ENCODE data around the gene CR1.

CR1 gene

GRCh38 chr1:207495801-207496792, at the start of gene CR1:
Gene CR1 (plus strand): TSS chr1:207496157. CDS start chr1:207496268, 111 bp downstream.
- Histone ChIP-seq H3K4me3 (ENCODE audit: low read depth, low read length) (peak within 1 kb of the TSS; percentile 43), H3K27me3 (ENCODE audit: insufficient read depth, low read length) (peaks cover 88% of the 10 kb centered on the region), H3K4me1 (ENCODE audit: control insufficient read depth, insufficient read depth, low read length, unreplicated experiment) (no peaks in the 10 kb centered on the region), H3K36me3 (ENCODE audit: insufficient read depth, low read length) (no peaks in the 10 kb centered on the region), H3K27ac (ENCODE audit: low read depth, low read length) (no peak within 1 kb of the TSS), H3K79me2 (ENCODE audit: control insufficient read depth, insufficient read depth, low read length, unreplicated experiment) (no peaks in the 10 kb centered on the region), H2AFZ (ENCODE audit: low read length, unreplicated experiment) (no peak within 1 kb of the TSS)

- Histone ChIP-seq H3K36me3 (ENCODE audit: insufficient read depth, low read length) (no peaks in the 10 kb centered on the region), H2AFZ (ENCODE audit: low read length, unreplicated experiment) (no peak overlapping the region), H3K79me2 (ENCODE audit: control insufficient read depth, insufficient read depth, low read length, unreplicated experiment) (no peaks in the 10 kb centered on the region), H3K4me1 (ENCODE audit: control insufficient read depth, insufficient read depth, low read length, unreplicated experiment) (no peaks in the 10 kb centered on the region), H3K27ac (ENCODE audit: low read depth, low read length) (no peak overlapping the region), H3K4me3 (ENCODE audit: low read depth, low read length) (no peak overlapping the region), H3K27me3 (ENCODE audit: insufficient read depth, low read length) (peaks cover 87% of the 10 kb centered on the region)
Observed at GRCh38 chr1:207453710-207454045, 42.3 kb upstream of the CR1 start.

GRCh38 chr1:207454046-207454964, 41.7 kb upstream of the CR1 start, which contains the start of gene CR2:
Gene CR2 (plus strand): TSS chr1:207454328. CDS start chr1:207454419, 91 bp downstream.
- Histone ChIP-seq H3K36me3 (ENCODE audit: insufficient read depth, low read length) (no peaks in the 10 kb centered on the region), H2AFZ (ENCODE audit: low read length, unreplicated experiment) (no peak within 1 kb of the TSS), H3K27ac (ENCODE audit: low read depth, low read length) (no peak within 1 kb of the TSS), H3K4me1 (ENCODE audit: control insufficient read depth, insufficient read depth, low read length, unreplicated experiment) (no peaks in the 10 kb centered on the region), H3K27me3 (ENCODE audit: insufficient read depth, low read length) (peaks cover 90% of the 10 kb centered on the region), H3K4me3 (ENCODE audit: low read depth, low read length) (peak within 1 kb of the TSS; percentile 34), H3K79me2 (ENCODE audit: control insufficient read depth, insufficient read depth, low read length, unreplicated experiment) (no peaks in the 10 kb centered on the region)

- H3K27me3 ChIP-seq (ENCODE audit: insufficient read depth, low read length), result peaks cover 88% of the 10 kb centered on the region
- no peaks in the 10 kb centered on the region for H3K79me2 ChIP-seq (ENCODE audit: control insufficient read depth, insufficient read depth, low read length, unreplicated experiment)
- no peaks in the 10 kb centered on the region for H3K4me1 ChIP-seq (ENCODE audit: control insufficient read depth, insufficient read depth, low read length, unreplicated experiment)
- no peak overlapping the region for H3K4me3 ChIP-seq (ENCODE audit: low read depth, low read length)
- no peak overlapping the region for H3K27ac ChIP-seq (ENCODE audit: low read depth, low read length)
- no peak overlapping the region for H2AFZ ChIP-seq (ENCODE audit: low read length, unreplicated experiment)
- H3K36me3 ChIP-seq (ENCODE audit: insufficient read depth, low read length), result no peaks in the 10 kb centered on the region
Observed at GRCh38 chr1:207455183-207455754, 40.7 kb upstream of the CR1 start.

- Histone ChIP-seq H3K4me1 (ENCODE audit: control insufficient read depth, insufficient read depth, low read length, unreplicated experiment) (no peaks in the 10 kb centered on the region), H2AFZ (ENCODE audit: low read length, unreplicated experiment) (no peak overlapping the region), H3K36me3 (ENCODE audit: insufficient read depth, low read length) (no peaks in the 10 kb centered on the region), H3K27me3 (ENCODE audit: insufficient read depth, low read length) (peaks cover 74% of the 10 kb centered on the region), H3K27ac (ENCODE audit: low read depth, low read length) (no peak overlapping the region), H3K79me2 (ENCODE audit: control insufficient read depth, insufficient read depth, low read length, unreplicated experiment) (no peaks in the 10 kb centered on the region), H3K4me3 (ENCODE audit: low read depth, low read length) (no peak overlapping the region)
Observed at GRCh38 chr1:207458414-207458813, 37.5 kb upstream of the CR1 start.

- H2AFZ ChIP-seq (ENCODE audit: low read length, unreplicated experiment), result no peak overlapping the region
- no peak overlapping the region for H3K27ac ChIP-seq (ENCODE audit: low read depth, low read length)
- H3K4me3 ChIP-seq (ENCODE audit: low read depth, low read length), result no peak overlapping the region
- H3K79me2 ChIP-seq (ENCODE audit: control insufficient read depth, insufficient read depth, low read length, unreplicated experiment), result no peaks in the 10 kb centered on the region
- no peaks in the 10 kb centered on the region for H3K4me1 ChIP-seq (ENCODE audit: control insufficient read depth, insufficient read depth, low read length, unreplicated experiment)
- peaks cover 68% of the 10 kb centered on the region for H3K27me3 ChIP-seq (ENCODE audit: insufficient read depth, low read length)
- H3K36me3 ChIP-seq (ENCODE audit: insufficient read depth, low read length), result no peaks in the 10 kb centered on the region
Observed at GRCh38 chr1:207459008-207459407, 36.9 kb upstream of the CR1 start.

GRCh38 chr1:207461649-207462048, 34.3 kb upstream of the CR1 start:
- no peaks in the 10 kb centered on the region for H3K79me2 ChIP-seq (ENCODE audit: control insufficient read depth, insufficient read depth, low read length, unreplicated experiment)
- H3K36me3 ChIP-seq (ENCODE audit: insufficient read depth, low read length), result no peaks in the 10 kb centered on the region
- no peak overlapping the region for H2AFZ ChIP-seq (ENCODE audit: low read length, unreplicated experiment)
- H3K4me3 ChIP-seq (ENCODE audit: low read depth, low read length), result no peak overlapping the region
- H3K27ac ChIP-seq (ENCODE audit: low read depth, low read length), result no peak overlapping the region
- H3K27me3 ChIP-seq (ENCODE audit: insufficient read depth, low read length), result peaks cover 53% of the 10 kb centered on the region
- H3K4me1 ChIP-seq (ENCODE audit: control insufficient read depth, insufficient read depth, low read length, unreplicated experiment), result no peaks in the 10 kb centered on the region

GRCh38 chr1:207462535-207462934, 33.4 kb upstream of the CR1 start:
- Histone ChIP-seq H3K27me3 (ENCODE audit: insufficient read depth, low read length) (peaks cover 53% of the 10 kb centered on the region), H3K36me3 (ENCODE audit: insufficient read depth, low read length) (no peaks in the 10 kb centered on the region), H3K4me1 (ENCODE audit: control insufficient read depth, insufficient read depth, low read length, unreplicated experiment) (no peaks in the 10 kb centered on the region), H3K4me3 (ENCODE audit: low read depth, low read length) (no peak overlapping the region), H3K27ac (ENCODE audit: low read depth, low read length) (no peak overlapping the region), H3K79me2 (ENCODE audit: control insufficient read depth, insufficient read depth, low read length, unreplicated experiment) (no peaks in the 10 kb centered on the region), H2AFZ (ENCODE audit: low read length, unreplicated experiment) (no peak overlapping the region)

GRCh38 chr1:207463021-207463420, 32.9 kb upstream of the CR1 start:
- Histone ChIP-seq H3K4me3 (ENCODE audit: low read depth, low read length) (no peak overlapping the region), H3K27ac (ENCODE audit: low read depth, low read length) (no peak overlapping the region), H3K79me2 (ENCODE audit: control insufficient read depth, insufficient read depth, low read length, unreplicated experiment) (no peaks in the 10 kb centered on the region), H3K27me3 (ENCODE audit: insufficient read depth, low read length) (peaks cover 57% of the 10 kb centered on the region), H3K4me1 (ENCODE audit: control insufficient read depth, insufficient read depth, low read length, unreplicated experiment) (no peaks in the 10 kb centered on the region), H2AFZ (ENCODE audit: low read length, unreplicated experiment) (no peak overlapping the region), H3K36me3 (ENCODE audit: insufficient read depth, low read length) (no peaks in the 10 kb centered on the region)

GRCh38 chr1:207463571-207463970, 32.4 kb upstream of the CR1 start:
- Histone ChIP-seq H3K4me1 (ENCODE audit: control insufficient read depth, insufficient read depth, low read length, unreplicated experiment) (no peaks in the 10 kb centered on the region), H3K27me3 (ENCODE audit: insufficient read depth, low read length) (peaks cover 60% of the 10 kb centered on the region), H3K27ac (ENCODE audit: low read depth, low read length) (no peak overlapping the region), H2AFZ (ENCODE audit: low read length, unreplicated experiment) (no peak overlapping the region), H3K79me2 (ENCODE audit: control insufficient read depth, insufficient read depth, low read length, unreplicated experiment) (no peaks in the 10 kb centered on the region), H3K4me3 (ENCODE audit: low read depth, low read length) (no peak overlapping the region), H3K36me3 (ENCODE audit: insufficient read depth, low read length) (no peaks in the 10 kb centered on the region)
